ENCODE results near the gene ASCC1. TPM values are rescaled to one million over a fixed set of nuclear protein-coding genes. Genes with fewer than 3 reads are reported as not detected.
"Not testable (repeated sequence)": the region's sequence is repeated elsewhere in the genome, so short reads cannot be mapped to it uniquely, and the experiment has no call there.

Gene ASCC1
- total RNA-seq, 1 donor = 14.2 TPM

- no peak overlapping the region for H3K4me3 ChIP-seq (ENCODE audit: low read length)
These were observed 38.9 kb upstream of the ASCC1 start for GRCh38 chr10:72254813-72255568.

GRCh38 chr10:72253578-72253977, 37.5 kb upstream of the ASCC1 start:
- H3K27me3 ChIP-seq (ENCODE audit: insufficient read depth, low read length) = no peaks in the 10 kb centered on the region
- H3K4me3 ChIP-seq (ENCODE audit: low read length) = no peak overlapping the region
- peaks cover 83% of the 10 kb centered on the region for H3K4me1 ChIP-seq (ENCODE audit: insufficient read depth, low read length)
- H3K9me3 ChIP-seq (ENCODE audit: low read depth, low read length) = no peaks in the 10 kb centered on the region

More at GRCh38 chr10:72254813-72255568, 38.9 kb upstream of the ASCC1 start:
- peaks cover 82% of the 10 kb centered on the region for H3K4me1 ChIP-seq (ENCODE audit: insufficient read depth, low read length)
- no peaks in the 10 kb centered on the region for H3K9me3 ChIP-seq (ENCODE audit: low read depth, low read length)
- no peaks in the 10 kb centered on the region for H3K27me3 ChIP-seq (ENCODE audit: insufficient read depth, low read length)

DNA sequence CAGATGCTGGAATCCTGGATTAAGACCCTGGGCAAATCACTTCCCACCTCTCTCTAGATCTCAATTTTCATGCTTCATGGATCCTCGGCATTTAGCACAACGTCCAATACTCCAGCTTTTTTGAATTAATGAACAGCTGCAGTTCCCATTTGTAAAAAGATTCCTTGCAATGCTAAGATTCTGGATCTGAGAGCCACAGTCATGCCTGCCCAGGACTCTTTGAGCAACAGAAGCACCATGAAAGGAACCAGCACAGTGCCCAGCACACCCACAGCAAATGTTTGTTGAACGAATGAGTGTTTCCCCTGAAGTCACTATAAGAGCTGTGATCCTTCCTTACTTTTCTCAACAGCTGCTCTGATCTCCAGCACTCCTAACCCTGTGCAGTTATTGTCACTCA, 36.9 kb upstream of the ASCC1 start:
- H3K4me3 ChIP-seq (ENCODE audit: low read length) = no peak overlapping the region
- no peaks in the 10 kb centered on the region for H3K27me3 ChIP-seq (ENCODE audit: insufficient read depth, low read length)
- H3K4me1 ChIP-seq (ENCODE audit: insufficient read depth, low read length) = peaks cover 86% of the 10 kb centered on the region

GRCh38 chr10:72251635-72252034, 35.6 kb upstream of the ASCC1 start:
- Histone ChIP-seq H3K27me3 (ENCODE audit: insufficient read depth, low read length) (no peaks in the 10 kb centered on the region), H3K4me3 (ENCODE audit: low read length) (no peak overlapping the region), H3K9me3 (ENCODE audit: low read depth, low read length) (no peaks in the 10 kb centered on the region), H3K4me1 (ENCODE audit: insufficient read depth, low read length) (peaks cover 89% of the 10 kb centered on the region)

More for the DNA sequence above, 36.9 kb upstream of the ASCC1 start:
- H3K9me3 ChIP-seq (ENCODE audit: low read depth, low read length) = no peaks in the 10 kb centered on the region

- H3K4me1 ChIP-seq (ENCODE audit: insufficient read depth, low read length) = peaks cover 87% of the 10 kb centered on the region
- no peaks in the 10 kb centered on the region for H3K9me3 ChIP-seq (ENCODE audit: low read depth, low read length)
- no peak overlapping the region for H3K4me3 ChIP-seq (ENCODE audit: low read length)
- no peaks in the 10 kb centered on the region for H3K27me3 ChIP-seq (ENCODE audit: insufficient read depth, low read length)
These were observed 34.6 kb upstream of the ASCC1 start for GRCh38 chr10:72250666-72251065.

GRCh38 chr10:72249176-72249862, 33.2 kb upstream of the ASCC1 start:
- not testable (repeated sequence) for H3K4me3 ChIP-seq (ENCODE audit: low read length); H3K27me3 ChIP-seq (ENCODE audit: insufficient read depth, low read length); H3K9me3 ChIP-seq (ENCODE audit: low read depth, low read length)
- peaks cover 87% of the 10 kb centered on the region for H3K4me1 ChIP-seq (ENCODE audit: insufficient read depth, low read length)

- Histone ChIP-seq H3K4me1 (ENCODE audit: insufficient read depth, low read length) (peaks cover 87% of the 10 kb centered on the region), H3K4me3 (ENCODE audit: low read length) (peak overlapping the region; percentile 17), H3K27me3 (ENCODE audit: insufficient read depth, low read length) (no peaks in the 10 kb centered on the region), H3K9me3 (ENCODE audit: low read depth, low read length) (no peaks in the 10 kb centered on the region)
These were observed 32.5 kb upstream of the ASCC1 start for GRCh38 chr10:72248468-72249151.

GRCh38 chr10:72245949-72246525, 30.0 kb upstream of the ASCC1 start:
- H3K4me3 ChIP-seq (ENCODE audit: low read length) = no peak overlapping the region
- no peaks in the 10 kb centered on the region for H3K27me3 ChIP-seq (ENCODE audit: insufficient read depth, low read length)
- H3K9me3 ChIP-seq (ENCODE audit: low read depth, low read length) = no peaks in the 10 kb centered on the region
- peaks cover 79% of the 10 kb centered on the region for H3K4me1 ChIP-seq (ENCODE audit: insufficient read depth, low read length)

DNA sequence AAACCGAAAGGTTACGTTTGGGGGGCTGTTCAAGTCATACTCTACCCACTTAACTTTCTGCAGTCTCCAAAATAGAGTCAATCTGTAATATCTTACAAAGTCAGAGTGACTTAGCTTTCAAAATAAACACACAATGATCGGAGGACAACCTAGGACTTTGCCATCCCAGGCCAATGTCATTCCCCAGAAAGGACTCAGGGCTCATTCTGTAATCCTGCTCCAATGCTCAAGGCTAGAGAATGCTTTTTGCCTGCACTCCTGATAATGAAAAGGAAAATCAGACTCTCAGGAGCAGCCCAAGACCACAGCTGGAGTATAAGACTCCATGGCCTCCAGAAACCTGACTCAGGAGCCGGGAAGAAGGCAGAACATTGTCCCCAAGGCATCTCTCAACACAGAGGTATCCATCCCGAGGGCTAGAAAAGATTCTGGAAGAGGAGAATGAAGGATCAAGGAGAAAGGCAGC, 28.5 kb upstream of the ASCC1 start:
- no peaks in the 10 kb centered on the region for H3K9me3 ChIP-seq (ENCODE audit: low read depth, low read length)
- peaks cover 68% of the 10 kb centered on the region for H3K4me1 ChIP-seq (ENCODE audit: insufficient read depth, low read length)
- H3K4me3 ChIP-seq (ENCODE audit: low read length) = no peak overlapping the region
- H3K27me3 ChIP-seq (ENCODE audit: insufficient read depth, low read length) = no peaks in the 10 kb centered on the region

DNA sequence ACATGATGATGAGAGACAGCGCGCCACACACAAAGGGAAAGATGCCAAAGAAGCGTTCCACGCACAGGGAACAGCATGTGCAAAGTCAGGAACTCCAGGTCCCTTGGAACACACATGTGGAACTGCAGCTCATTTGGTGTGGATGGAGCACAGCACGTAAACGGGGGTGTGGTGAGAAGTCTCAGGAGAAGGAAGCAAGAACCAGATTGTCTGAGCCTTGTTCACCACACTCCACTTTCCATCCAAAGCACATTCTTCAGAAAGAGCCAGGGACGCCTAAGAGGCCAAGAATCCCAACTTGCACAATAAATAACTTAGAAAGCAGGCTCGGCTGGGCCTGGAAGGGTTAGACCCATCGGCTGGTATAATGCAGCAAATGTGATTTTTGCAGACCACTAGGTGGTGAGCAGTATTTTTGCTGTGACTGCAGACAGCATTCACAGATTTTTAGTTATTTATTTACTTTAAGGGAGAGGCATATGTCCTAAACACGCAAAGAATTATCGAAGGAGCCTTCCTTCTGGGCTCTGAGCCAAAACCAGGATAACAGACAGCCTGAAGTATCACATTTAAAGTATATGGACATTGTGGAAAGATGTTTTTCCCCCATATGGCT, 27.9 kb upstream of the ASCC1 start:
- no peaks in the 10 kb centered on the region for H3K9me3 ChIP-seq (ENCODE audit: low read depth, low read length)
- no peaks in the 10 kb centered on the region for H3K27me3 ChIP-seq (ENCODE audit: insufficient read depth, low read length)
- H3K4me1 ChIP-seq (ENCODE audit: insufficient read depth, low read length) = peaks cover 69% of the 10 kb centered on the region
- no peak overlapping the region for H3K4me3 ChIP-seq (ENCODE audit: low read length)

- Histone ChIP-seq H3K27me3 (ENCODE audit: insufficient read depth, low read length) (no peaks in the 10 kb centered on the region), H3K9me3 (ENCODE audit: low read depth, low read length) (no peaks in the 10 kb centered on the region), H3K4me3 (ENCODE audit: low read length) (no peak overlapping the region), H3K4me1 (ENCODE audit: insufficient read depth, low read length) (peaks cover 61% of the 10 kb centered on the region)
These were observed 26.6 kb upstream of the ASCC1 start for GRCh38 chr10:72242675-72243074.

GRCh38 chr10:72241691-72242252, 25.7 kb upstream of the ASCC1 start:
- H3K9me3 ChIP-seq (ENCODE audit: low read depth, low read length) = no peaks in the 10 kb centered on the region
- H3K27me3 ChIP-seq (ENCODE audit: insufficient read depth, low read length) = no peaks in the 10 kb centered on the region
- no peak overlapping the region for H3K4me3 ChIP-seq (ENCODE audit: low read length)
- peaks cover 52% of the 10 kb centered on the region for H3K4me1 ChIP-seq (ENCODE audit: insufficient read depth, low read length)

DNA sequence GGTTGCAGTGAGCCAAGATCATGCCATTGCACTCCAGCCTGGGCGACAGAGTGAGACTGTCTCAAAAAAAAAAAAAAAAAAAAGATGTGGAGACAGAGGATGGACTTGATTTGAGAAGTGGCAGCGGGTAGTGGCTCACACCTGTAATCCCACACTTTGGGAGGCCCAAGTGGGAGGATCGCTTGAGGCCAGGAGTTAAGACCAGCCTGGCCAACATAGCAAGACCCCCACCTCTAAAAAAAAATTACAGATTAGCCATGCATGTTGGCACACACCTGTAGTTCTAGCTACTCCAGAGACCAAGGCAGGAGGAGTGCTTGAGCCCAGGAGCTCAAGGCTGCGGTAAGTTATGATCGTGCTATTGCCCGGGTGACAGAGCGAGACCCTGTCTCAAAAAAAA, 24.3 kb upstream of the ASCC1 start:
- Histone ChIP-seq H3K9me3 (ENCODE audit: low read depth, low read length) (no peaks in the 10 kb centered on the region), H3K4me3 (ENCODE audit: low read length) (no peak overlapping the region), H3K27me3 (ENCODE audit: insufficient read depth, low read length) (no peaks in the 10 kb centered on the region), H3K4me1 (ENCODE audit: insufficient read depth, low read length) (peaks cover 40% of the 10 kb centered on the region)

DNA sequence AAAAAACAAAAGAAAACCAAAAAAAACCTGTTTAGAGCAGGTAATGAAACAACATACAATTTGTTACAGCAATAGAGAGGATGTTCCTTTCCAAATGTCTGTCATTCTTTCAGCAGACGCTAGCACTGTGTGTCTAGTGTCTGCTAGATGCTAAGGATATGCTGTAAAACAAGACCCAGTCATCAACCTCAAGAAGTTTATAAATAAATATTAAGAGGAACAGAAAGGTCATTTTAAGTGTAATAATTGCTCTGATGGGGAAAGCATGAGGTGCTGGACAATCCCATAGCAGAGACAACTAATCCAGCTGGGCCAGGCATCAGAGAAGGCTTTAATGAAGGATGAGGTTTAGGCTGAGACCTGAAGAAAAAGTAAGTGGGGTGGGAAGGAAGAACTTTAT, 23.3 kb upstream of the ASCC1 start:
- peaks cover 31% of the 10 kb centered on the region for H3K4me1 ChIP-seq (ENCODE audit: insufficient read depth, low read length)
- H3K9me3 ChIP-seq (ENCODE audit: low read depth, low read length) = no peaks in the 10 kb centered on the region
- H3K27me3 ChIP-seq (ENCODE audit: insufficient read depth, low read length) = no peaks in the 10 kb centered on the region
- no peak overlapping the region for H3K4me3 ChIP-seq (ENCODE audit: low read length)
